A673 (cell line): ENCODE results near the gene KNDC1.

ENCODE experiments used
- EZH2 ChIP-seq: fragments of 200-600 bp; sonication (generic); IDR thresholded peaks from 2 replicates; pipeline ENCODE4 v1.6.1; 2017; ENCODE audit warnings: borderline replicate concordance, low read depth, mild to moderate bottlenecking, mixed read lengths, antibody characterized with exemption, low read length; ENCODE audit not compliant: poor library complexity, severe bottlenecking
- TF ChIP-seq, protein P1 (sequence below): fragments of 300-800, 200-600 bp; sonication (generic); conservative IDR thresholded peaks from 2 replicates; pipeline ENCODE4 v1.5.1; 2017; ENCODE audit warnings: low read depth, mild to moderate bottlenecking, antibody characterized with exemption, low read length, moderate library complexity, mixed read lengths

- TF ChIP-seq, protein P1, sequence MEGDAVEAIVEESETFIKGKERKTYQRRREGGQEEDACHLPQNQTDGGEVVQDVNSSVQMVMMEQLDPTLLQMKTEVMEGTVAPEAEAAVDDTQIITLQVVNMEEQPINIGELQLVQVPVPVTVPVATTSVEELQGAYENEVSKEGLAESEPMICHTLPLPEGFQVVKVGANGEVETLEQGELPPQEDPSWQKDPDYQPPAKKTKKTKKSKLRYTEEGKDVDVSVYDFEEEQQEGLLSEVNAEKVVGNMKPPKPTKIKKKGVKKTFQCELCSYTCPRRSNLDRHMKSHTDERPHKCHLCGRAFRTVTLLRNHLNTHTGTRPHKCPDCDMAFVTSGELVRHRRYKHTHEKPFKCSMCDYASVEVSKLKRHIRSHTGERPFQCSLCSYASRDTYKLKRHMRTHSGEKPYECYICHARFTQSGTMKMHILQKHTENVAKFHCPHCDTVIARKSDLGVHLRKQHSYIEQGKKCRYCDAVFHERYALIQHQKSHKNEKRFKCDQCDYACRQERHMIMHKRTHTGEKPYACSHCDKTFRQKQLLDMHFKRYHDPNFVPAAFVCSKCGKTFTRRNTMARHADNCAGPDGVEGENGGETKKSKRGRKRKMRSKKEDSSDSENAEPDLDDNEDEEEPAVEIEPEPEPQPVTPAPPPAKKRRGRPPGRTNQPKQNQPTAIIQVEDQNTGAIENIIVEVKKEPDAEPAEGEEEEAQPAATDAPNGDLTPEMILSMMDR, result no peak
- TF ChIP-seq EZH2, result no peak
Observed at GRCh38 chr10:133141958-133142340, 18.1 kb upstream of the KNDC1 start.
